Measurements from ENCODE around the gene HERC5.

HERC5 gene

DNA sequence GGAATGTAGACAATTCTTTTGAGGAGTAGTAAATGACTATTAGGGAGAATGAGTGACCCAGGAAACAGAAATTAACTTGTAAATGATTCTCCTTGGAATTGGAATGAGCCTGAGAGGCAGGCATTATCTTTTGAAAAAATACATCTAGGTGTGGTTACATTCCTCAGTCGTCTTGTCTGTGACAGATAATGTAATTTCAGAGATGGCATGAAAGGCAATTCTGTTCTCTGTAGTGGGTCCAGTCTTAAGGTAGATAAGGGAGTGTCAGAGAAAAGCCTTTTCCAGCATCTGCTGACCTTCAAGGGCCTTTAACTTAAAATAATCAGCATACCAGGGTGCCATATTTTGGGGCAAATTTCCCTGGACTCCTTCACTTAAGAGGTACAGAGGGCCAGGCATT, 43.1 kb upstream of the HERC5 start:
- TF ChIP-seq, protein P1, sequence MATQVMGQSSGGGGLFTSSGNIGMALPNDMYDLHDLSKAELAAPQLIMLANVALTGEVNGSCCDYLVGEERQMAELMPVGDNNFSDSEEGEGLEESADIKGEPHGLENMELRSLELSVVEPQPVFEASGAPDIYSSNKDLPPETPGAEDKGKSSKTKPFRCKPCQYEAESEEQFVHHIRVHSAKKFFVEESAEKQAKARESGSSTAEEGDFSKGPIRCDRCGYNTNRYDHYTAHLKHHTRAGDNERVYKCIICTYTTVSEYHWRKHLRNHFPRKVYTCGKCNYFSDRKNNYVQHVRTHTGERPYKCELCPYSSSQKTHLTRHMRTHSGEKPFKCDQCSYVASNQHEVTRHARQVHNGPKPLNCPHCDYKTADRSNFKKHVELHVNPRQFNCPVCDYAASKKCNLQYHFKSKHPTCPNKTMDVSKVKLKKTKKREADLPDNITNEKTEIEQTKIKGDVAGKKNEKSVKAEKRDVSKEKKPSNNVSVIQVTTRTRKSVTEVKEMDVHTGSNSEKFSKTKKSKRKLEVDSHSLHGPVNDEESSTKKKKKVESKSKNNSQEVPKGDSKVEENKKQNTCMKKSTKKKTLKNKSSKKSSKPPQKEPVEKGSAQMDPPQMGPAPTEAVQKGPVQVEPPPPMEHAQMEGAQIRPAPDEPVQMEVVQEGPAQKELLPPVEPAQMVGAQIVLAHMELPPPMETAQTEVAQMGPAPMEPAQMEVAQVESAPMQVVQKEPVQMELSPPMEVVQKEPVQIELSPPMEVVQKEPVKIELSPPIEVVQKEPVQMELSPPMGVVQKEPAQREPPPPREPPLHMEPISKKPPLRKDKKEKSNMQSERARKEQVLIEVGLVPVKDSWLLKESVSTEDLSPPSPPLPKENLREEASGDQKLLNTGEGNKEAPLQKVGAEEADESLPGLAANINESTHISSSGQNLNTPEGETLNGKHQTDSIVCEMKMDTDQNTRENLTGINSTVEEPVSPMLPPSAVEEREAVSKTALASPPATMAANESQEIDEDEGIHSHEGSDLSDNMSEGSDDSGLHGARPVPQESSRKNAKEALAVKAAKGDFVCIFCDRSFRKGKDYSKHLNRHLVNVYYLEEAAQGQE (IDR thresholded peaks at IDR 0.05; ENCODE audit: insufficient replicate concordance, low read depth): no peak
- TF ChIP-seq GABPA (IDR thresholded peaks at IDR 0.05; ENCODE audit: low read depth) (no peak), POLR2AphosphoS5 (IDR thresholded peaks at IDR 0.05; ENCODE audit: low read depth) (no peak), SPI1 (IDR thresholded peaks at IDR 0.05; ENCODE audit: borderline replicate concordance, low read depth) (no peak)
- TF ChIP-seq, protein P2, sequence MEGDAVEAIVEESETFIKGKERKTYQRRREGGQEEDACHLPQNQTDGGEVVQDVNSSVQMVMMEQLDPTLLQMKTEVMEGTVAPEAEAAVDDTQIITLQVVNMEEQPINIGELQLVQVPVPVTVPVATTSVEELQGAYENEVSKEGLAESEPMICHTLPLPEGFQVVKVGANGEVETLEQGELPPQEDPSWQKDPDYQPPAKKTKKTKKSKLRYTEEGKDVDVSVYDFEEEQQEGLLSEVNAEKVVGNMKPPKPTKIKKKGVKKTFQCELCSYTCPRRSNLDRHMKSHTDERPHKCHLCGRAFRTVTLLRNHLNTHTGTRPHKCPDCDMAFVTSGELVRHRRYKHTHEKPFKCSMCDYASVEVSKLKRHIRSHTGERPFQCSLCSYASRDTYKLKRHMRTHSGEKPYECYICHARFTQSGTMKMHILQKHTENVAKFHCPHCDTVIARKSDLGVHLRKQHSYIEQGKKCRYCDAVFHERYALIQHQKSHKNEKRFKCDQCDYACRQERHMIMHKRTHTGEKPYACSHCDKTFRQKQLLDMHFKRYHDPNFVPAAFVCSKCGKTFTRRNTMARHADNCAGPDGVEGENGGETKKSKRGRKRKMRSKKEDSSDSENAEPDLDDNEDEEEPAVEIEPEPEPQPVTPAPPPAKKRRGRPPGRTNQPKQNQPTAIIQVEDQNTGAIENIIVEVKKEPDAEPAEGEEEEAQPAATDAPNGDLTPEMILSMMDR (IDR thresholded peaks at IDR 0.05; ENCODE audit: insufficient read depth, low read length): no peak
- H3K27ac ChIP-seq (replicated peaks): no peak overlapping the region
- H3K27me3 ChIP-seq (ENCODE audit: insufficient read depth, poor library complexity, severe bottlenecking): no peaks in the 10 kb centered on the region
- no peak for DNase-seq (ENCODE audit: low read depth in 1 of 2, low spot score in 1 of 2)
- H3K4me3 ChIP-seq (replicated peaks; ENCODE audit: insufficient read depth, low read length): no peak overlapping the region

DNA sequence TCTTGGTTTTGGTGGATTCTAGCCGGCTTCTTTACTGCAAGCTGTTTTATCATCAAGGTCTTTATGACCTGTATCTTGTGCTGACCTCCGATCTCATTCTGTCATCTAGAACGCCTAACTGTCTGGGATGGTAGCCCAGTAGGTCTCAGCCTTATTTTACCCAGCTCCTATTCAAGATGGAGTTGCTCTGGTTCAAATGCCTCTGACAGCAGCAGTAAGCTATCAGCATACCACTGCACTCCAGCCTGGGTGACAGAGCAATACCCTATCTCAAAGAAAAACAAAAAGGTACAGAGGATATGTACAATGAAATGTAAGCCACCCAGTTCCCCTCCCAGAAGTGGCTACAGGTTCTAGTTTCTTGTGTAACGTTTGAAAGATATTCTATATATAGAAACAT, 42.2 kb upstream of the HERC5 start:
- H3K27me3 ChIP-seq (ENCODE audit: insufficient read depth, poor library complexity, severe bottlenecking): no peaks in the 10 kb centered on the region
- no peak overlapping the region for H3K27ac ChIP-seq (replicated peaks)
- no peak overlapping the region for H3K4me3 ChIP-seq (replicated peaks; ENCODE audit: insufficient read depth, low read length)
- TF ChIP-seq, protein P2 (IDR thresholded peaks at IDR 0.05; ENCODE audit: insufficient read depth, low read length): no peak
- no peak for TF ChIP-seq GABPA (IDR thresholded peaks at IDR 0.05; ENCODE audit: low read depth)
- no peak for TF ChIP-seq SPI1 (IDR thresholded peaks at IDR 0.05; ENCODE audit: borderline replicate concordance, low read depth)
- no peak for TF ChIP-seq POLR2AphosphoS5 (IDR thresholded peaks at IDR 0.05; ENCODE audit: low read depth)
- TF ChIP-seq, protein P1 (IDR thresholded peaks at IDR 0.05; ENCODE audit: insufficient replicate concordance, low read depth): no peak
- DNase-seq (ENCODE audit: low read depth in 1 of 2, low spot score in 1 of 2): no peak

DNA sequence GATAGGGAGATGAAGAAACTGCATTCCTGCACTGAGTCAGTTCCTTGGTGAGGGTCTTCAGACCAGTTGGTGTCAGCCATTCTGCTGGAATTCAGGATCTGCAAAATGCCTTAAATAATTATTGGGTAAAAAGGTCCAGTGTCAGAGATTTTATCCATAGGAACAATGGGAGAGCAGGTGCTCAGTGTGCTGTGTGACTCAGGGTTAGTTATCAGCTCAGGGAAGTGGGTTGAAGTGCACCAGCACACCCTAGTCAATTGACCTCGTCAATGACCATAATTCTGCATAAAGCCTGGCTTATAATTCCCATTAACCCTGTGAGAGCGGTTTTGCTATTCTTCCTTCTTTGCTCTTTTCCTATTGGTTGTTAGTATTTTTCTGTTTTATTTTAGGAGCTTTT, 40.9 kb upstream of the HERC5 start:
- TF ChIP-seq, protein P1 (IDR thresholded peaks at IDR 0.05; ENCODE audit: insufficient replicate concordance, low read depth): no peak
- no peak for TF ChIP-seq POLR2AphosphoS5 (IDR thresholded peaks at IDR 0.05; ENCODE audit: low read depth)
- TF ChIP-seq, protein P2 (IDR thresholded peaks at IDR 0.05; ENCODE audit: insufficient read depth, low read length): no peak
- TF ChIP-seq GABPA (IDR thresholded peaks at IDR 0.05; ENCODE audit: low read depth): no peak
- no peak for TF ChIP-seq SPI1 (IDR thresholded peaks at IDR 0.05; ENCODE audit: borderline replicate concordance, low read depth)
- Histone ChIP-seq H3K27me3 (ENCODE audit: insufficient read depth, poor library complexity, severe bottlenecking) (no peaks in the 10 kb centered on the region), H3K27ac (replicated peaks) (no peak overlapping the region), H3K4me3 (replicated peaks; ENCODE audit: insufficient read depth, low read length) (no peak overlapping the region)
- DNase-seq (ENCODE audit: low read depth in 1 of 2, low spot score in 1 of 2): no peak
